H1 (cell line): ENCODE measurements around the gene GNB3.

ENCODE experiments used
- CHD1 ChIP-seq: IDR thresholded peaks from 2 replicates; pipeline ENCODE4 v1.6.1; 2012; ENCODE audit warnings: low read depth, low read length, improper control_type of control experiment
- EP300 ChIP-seq, 2 experiments: IDR thresholded peaks; 1 replicate in 1 of 2; 2 replicates in 1 of 2; pipeline ENCODE4 v1.6.1; 2011 to 2012; ENCODE audit warnings: low read depth in 2 of 2, low read length in 2 of 2, mild to moderate bottlenecking in 2 of 2, borderline replicate concordance in 1 of 2, inconsistent platforms in 1 of 2, moderate library complexity in 1 of 2
- POLR2A ChIP-seq, 2 experiments: IDR thresholded peaks; 1 replicate in 1 of 2; 2 replicates in 1 of 2; pipeline ENCODE4 v1.6.1; 2011; ENCODE audit warnings: low read depth in 2 of 2, low read length in 2 of 2, mild to moderate bottlenecking in 2 of 2; ENCODE audit errors: control extremely low read depth in 1 of 2

GRCh38 chr12:6818645-6819044, 22.1 kb upstream of the GNB3 start:
- TF ChIP-seq EP300 (IDR thresholded peaks at IDR 0.05; ENCODE audit: borderline replicate concordance in 1 of 2, low read depth in 2 of 2, low read length in 2 of 2): no peak
- no peak for TF ChIP-seq POLR2A (IDR thresholded peaks at IDR 0.05; ENCODE audit: control extremely low read depth in 1 of 2, low read depth in 2 of 2, low read length in 2 of 2)
- TF ChIP-seq CHD1: no peak
